ENCODE data around the gene WDR1.

DNA sequence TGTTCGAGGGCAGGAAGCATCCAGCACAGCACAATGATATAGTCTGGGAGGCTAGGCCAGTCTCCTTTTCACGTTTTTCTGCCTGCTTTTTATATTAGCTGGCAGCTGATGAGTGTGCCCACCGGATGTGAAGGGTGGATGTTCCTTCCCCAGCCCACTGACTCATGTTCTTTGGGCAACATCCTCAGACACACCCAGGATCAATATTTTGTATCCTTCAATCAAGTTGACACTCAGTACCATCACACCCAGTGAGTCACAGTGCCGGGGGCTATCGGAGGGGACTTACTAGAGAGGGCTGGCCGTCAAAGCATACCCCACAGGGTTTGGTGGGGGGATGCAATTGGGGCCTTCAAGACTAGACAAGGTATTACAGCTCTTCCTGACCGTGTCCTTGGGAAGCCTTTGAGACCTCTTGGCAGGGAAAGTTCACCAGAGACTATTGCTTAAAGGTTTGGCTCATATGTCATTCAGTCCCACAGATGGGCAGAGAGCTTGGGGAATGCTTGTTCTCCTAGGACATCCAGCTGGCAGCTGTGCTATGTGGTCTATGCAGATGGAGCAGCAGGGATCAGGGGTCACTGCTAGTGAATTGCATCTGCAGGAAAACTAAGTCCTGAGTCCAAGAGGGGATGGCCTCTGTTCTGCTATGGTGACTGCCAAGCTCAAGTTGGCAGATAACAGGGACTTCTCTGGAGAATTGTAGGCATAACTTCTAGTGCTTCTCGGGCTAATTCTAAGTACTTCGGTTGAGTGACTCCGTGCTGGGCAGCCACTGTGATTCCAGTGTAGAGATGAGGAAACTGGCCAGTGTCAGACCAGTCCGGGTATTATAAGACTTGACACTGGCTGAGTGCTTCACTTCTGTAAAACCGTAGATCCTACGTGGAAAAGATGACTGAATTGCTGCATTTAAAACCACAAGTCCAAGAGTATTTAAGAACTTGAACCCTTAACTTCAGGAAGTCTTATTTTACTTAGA lies 12.9 kb upstream of the WDR1 start:
- TF ChIP-seq, protein P1, sequence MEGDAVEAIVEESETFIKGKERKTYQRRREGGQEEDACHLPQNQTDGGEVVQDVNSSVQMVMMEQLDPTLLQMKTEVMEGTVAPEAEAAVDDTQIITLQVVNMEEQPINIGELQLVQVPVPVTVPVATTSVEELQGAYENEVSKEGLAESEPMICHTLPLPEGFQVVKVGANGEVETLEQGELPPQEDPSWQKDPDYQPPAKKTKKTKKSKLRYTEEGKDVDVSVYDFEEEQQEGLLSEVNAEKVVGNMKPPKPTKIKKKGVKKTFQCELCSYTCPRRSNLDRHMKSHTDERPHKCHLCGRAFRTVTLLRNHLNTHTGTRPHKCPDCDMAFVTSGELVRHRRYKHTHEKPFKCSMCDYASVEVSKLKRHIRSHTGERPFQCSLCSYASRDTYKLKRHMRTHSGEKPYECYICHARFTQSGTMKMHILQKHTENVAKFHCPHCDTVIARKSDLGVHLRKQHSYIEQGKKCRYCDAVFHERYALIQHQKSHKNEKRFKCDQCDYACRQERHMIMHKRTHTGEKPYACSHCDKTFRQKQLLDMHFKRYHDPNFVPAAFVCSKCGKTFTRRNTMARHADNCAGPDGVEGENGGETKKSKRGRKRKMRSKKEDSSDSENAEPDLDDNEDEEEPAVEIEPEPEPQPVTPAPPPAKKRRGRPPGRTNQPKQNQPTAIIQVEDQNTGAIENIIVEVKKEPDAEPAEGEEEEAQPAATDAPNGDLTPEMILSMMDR (conservative IDR thresholded peaks at IDR 0.05; ENCODE audit: low read length): no peak
- no peak for TF ChIP-seq EZH2phosphoT487 (IDR thresholded peaks at IDR 0.05; ENCODE audit: borderline replicate concordance, low read depth, low read length)
